ENCODE data around the gene ENTPD8. TPM values are rescaled to one million over a fixed set of nuclear protein-coding genes. Genes with fewer than 3 reads are reported as not detected.

The ENTPD8 gene
- total and polyA plus RNA-seq, 2 of the 13 experiments (the other 11 are each of a cell fraction or from before 2014, with no cell fraction given): 0.26 to 0.44 TPM

GRCh38 chr9:137436761-137437600, 4.2 kb downstream of the ENTPD8 start (continued):
- TF ChIP-seq FOXO4 (CRISPR knock-in tag; conservative IDR thresholded peaks at IDR 0.05) (no peak), ZBTB1 (CRISPR knock-in tag; IDR thresholded peaks at IDR 0.05; ENCODE audit: borderline replicate concordance) (no peak), KDM2A (CRISPR knock-in tag; IDR thresholded peaks at IDR 0.05; ENCODE audit: borderline replicate concordance, low read depth) (0 out of 2 replicates have a peak, but pooled peaks have one; percentile 18), PCBP1 (IDR thresholded peaks at IDR 0.05; ENCODE audit: borderline replicate concordance, low read depth, low read length) (no peak)

GRCh38 chr9:137435980-137436760, 5.0 kb downstream of the ENTPD8 start:
- no peak overlapping the region for H3K27ac ChIP-seq (ENCODE audit: extremely low read length, insufficient read depth, low read length)
- TF ChIP-seq PRDM15 (CRISPR knock-in tag; IDR thresholded peaks at IDR 0.05) (no peak), ZNF703 (CRISPR knock-in tag; IDR thresholded peaks at IDR 0.05; ENCODE audit: borderline replicate concordance) (no peak), MXD3 (CRISPR knock-in tag; IDR thresholded peaks at IDR 0.05) (no peak), ZBED4 (CRISPR knock-in tag; IDR thresholded peaks at IDR 0.05; ENCODE audit: borderline replicate concordance) (no peak), RBFOX2 (IDR thresholded peaks at IDR 0.05; ENCODE audit: low read depth, low read length) (peak; percentile 15; the same call in 1 of the 2 replicates)

More at GRCh38 chr9:137435980-137436760, 5.0 kb downstream of the ENTPD8 start:
- no peaks in the 10 kb centered on the region for H3K36me3 ChIP-seq (replicated peaks in 1 of 2; ENCODE audit: control insufficient read depth in 1 of 2, insufficient read depth in 2 of 2, low read length in 2 of 2)
- FAIRE-seq: no peak
- POLR2A ChIA-PET: interaction anchor here (0.7 kb wide), 1 partner anchor 13 kb away, joined by 5 read pairs; the partner anchor contains the start of genes EXD3 and NOXA1
- peak overlapping the region; percentile 62 for H3K9ac ChIP-seq (ENCODE audit: insufficient read depth, low read depth, low read length)
- H2AFZ ChIP-seq (ENCODE audit: low read length): no peak overlapping the region
- in situ Hi-C loops (cut with HindIII; ENCODE audit: extremely low pct_ligation_motif_present, low pct_unique_long_range_greater_than_20kb): no loop called here
- H3K9me3 ChIP-seq (ENCODE audit: low read length): no peaks in the 10 kb centered on the region
- no TSS peak for BruUV-seq (replicated peaks)
- CTCF ChIA-PET (ENCODE audit: low intra/inter-chr PET ratio, low total read pairs): no interaction called here
- DNase-seq (ENCODE audit: low spot score): peak; percentile 62
- no peaks in the 10 kb centered on the region for H4K20me1 ChIP-seq (ENCODE audit: insufficient read depth, low read length)
- H3K4me3 ChIP-seq (replicated peaks in 1 of 3; ENCODE audit: insufficient read depth in 1 of 3, low read depth in 2 of 3, low read length in 3 of 3): peak overlapping the region in 2 of 3 experiments; percentile 30 to 59; a peak in 2 of 6 replicates
- peaks cover 23% of the 10 kb centered on the region for H3K4me1 ChIP-seq (ENCODE audit: insufficient read depth, low read length)
- intact Hi-C loops (cut with micrococcal nuclease; ENCODE audit: unreplicated experiment): no loop called here
- peak; percentile 75 for ATAC-seq
- H3K4me2 ChIP-seq (ENCODE audit: low read depth, low read length): peak overlapping the region; percentile 68
- peaks cover 11 to 35% of the 10 kb centered on the region in 2 experiments; a peak in 3 of 5 replicates for H3K27me3 ChIP-seq (ENCODE audit: control insufficient read depth in 1 of 2, insufficient read depth in 2 of 2, low read length in 2 of 2)
- H3K79me2 ChIP-seq (ENCODE audit: insufficient read depth, low read length): no peaks in the 10 kb centered on the region
- 36% methylated on average over 9 of the region's 42 CpGs for WGBS (ENCODE audit: low lambda C conversion rate)
